ENCODE data around the gene ACTR1A.

The ACTR1A gene

DNA sequence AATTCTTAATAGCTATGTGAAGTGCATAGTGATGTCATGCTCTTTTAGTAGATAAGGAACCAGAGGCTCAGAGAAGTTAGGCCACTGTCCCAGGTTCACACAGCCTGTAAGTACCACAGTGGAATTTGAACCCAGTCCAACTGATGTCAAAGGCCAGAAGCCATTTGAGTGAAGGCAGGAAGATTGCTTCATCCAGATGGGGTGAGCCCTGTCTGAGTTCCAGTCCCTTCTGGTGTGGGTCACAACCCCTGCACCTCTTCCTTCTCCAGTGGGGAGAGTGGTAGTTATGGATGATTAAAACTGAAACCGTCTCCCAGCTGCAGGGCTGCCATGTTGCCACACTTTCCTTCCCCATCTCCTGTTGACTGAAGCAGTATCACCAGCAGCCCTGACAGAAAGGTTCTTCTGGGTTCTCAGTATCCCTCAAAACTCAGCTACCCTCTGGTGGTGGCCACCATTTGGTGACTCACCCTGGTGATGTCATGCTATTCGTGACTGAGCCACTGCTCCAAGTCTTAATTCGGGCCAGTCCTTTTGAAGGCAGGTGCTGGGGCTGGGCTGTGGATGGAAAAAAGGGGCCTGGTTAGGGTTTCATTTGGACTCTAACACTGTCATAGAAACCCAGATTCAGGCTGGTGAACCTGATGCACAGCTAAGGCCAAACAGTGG, 49.7 kb downstream of the ACTR1A start:
- DNase-seq, result no peak

GRCh38 chr10:102451105-102451969, 51.2 kb downstream of the ACTR1A start, which contains the start of gene C10orf95:
TSS of gene C10orf95 (minus strand) at chr10:102451543. CDS start at chr10:102451093, 450 bp downstream.
- DNase-seq, result peak; percentile 57

- DNase-seq, result peak; percentile 97
Observed at GRCh38 chr10:102450374-102451104, 52.0 kb downstream of the ACTR1A start.

DNA sequence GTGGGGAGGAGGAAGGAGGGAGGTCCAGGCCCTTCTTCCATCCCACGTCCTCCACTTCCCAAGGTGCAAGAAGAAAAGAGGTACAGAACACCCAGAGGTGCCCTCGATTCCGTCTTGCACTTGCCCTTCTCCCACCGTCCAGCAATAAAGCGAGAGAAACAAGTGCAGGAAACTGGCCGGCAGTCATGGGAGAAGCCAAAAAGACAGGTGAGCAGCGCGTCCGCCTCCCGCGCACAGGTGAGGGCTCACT, 52.5 kb downstream of the ACTR1A start:
- DNase-seq, result no peak

GRCh38 chr10:102449321-102450123, 53.0 kb downstream of the ACTR1A start:
- peak; percentile 94 for DNase-seq

DNA sequence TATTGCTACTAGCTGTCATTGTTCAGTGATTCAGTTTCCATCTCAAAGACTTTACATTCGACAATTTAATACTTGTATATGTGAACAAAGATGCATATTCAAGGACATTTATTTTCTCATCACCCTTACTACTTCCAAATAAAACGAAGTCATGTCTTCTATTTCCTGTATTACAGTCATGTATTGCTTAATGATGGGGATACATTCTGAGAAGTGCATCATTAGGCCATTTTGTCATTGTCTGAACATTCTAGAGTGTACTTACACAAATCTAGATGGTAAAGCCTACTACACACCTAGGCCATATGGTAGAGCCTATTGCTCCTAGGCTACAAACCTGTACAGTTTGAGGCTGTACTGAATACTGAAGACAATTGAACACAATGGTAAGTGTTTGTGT, 57.7 kb downstream of the ACTR1A start:
- DNase-seq, result no peak

GRCh38 chr10:102438374-102438773, 64.1 kb downstream of the ACTR1A start:
- no peak for DNase-seq

- DNase-seq, result no peak
Observed at GRCh38 chr10:102437515-102437914, 65.0 kb downstream of the ACTR1A start.

GRCh38 chr10:102436312-102436711, 66.2 kb downstream of the ACTR1A start:
- no peak for DNase-seq

DNA sequence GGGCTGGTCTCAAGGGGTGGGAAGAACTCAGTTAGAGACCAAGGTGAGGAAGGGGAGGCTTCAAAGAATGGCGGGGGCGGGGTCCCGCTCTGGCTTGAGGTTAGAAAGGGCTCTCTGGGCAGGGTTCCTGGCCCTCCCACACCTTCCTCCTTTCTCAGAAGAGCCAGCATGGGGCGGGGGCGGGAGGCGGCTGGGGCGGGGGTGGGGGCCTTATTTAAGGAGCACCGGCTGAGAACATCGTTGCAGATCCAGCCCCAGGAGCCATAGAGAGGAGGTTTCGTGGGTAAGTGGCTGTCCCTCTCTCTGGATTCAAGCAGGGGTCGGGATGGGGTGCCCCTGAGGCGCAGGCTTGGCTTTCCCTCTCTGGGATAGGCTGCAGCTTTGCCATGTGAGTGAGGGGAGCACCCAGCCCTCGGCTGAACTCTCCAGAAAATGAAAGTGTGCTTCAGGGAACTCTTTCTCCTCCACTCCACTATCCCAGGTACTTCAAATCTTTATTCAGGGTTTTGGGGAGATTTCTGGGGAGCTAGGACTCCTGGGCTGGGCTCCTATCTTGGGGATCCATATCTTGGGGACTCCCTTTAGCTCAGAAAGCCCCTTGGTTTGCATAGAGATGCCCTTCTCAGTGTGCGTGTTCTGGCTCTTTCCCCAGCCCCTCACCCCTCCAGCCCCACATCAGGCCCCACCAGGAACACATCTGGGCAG, 66.8 kb downstream of the ACTR1A start:
- no peak for DNase-seq

GRCh38 chr10:102435133-102435497, 67.4 kb downstream of the ACTR1A start:
- no peak for DNase-seq

GRCh38 chr10:102434394-102435132, 67.9 kb downstream of the ACTR1A start:
- no peak for DNase-seq

- no peak for DNase-seq
Observed at GRCh38 chr10:102433619-102434046, 68.9 kb downstream of the ACTR1A start.

DNA sequence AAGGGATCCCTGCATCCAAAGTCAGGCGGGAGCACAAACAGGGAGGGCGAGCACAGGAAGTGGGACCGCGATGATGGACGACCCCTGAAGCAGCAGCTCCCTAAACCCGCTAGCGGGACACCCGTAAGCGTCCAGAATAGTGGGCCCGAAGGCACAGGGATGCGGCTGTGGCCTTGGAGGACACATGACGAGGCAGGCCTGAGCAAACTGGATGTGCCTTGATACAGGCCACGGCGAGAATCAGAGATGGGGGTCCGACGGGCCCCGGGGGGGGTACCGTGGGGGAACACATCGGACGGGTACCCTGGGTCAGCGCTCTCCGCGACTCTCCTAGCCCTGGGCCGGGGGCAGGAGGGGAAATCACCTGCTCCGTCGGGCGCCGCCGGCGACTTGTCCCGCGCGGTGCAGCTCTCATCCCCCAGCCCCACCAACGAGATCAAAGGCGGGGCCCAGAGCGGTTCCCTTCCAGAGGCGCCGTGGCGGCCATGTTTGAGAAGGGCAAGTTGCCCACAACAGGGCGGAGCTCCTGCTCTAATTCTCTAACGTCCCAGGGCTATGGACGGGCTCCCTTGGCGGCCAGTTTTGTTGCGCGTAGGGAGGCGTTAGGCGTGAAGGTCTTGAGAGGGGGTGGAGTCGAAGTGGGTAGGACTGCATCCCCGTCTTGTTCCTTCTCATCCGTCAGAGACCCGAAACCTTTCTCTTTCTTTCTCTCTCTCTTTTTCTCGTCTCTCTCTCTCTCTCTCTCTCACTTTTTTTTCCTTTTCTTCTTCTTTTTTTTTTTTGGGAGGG, 70.2 kb downstream of the ACTR1A start, which contains the start of gene CUEDC2:
Gene CUEDC2, minus strand, starts transcription at position 413 of the 789 bp plus-strand sequence. CDS start 7,386 bp downstream, outside the sequence.
- peak; percentile 98 for DNase-seq

- peak; percentile 45 for DNase-seq
Observed at GRCh38 chr10:102431452-102432124, 70.9 kb downstream of the ACTR1A start.

GRCh38 chr10:102429468-102429867, 73.0 kb downstream of the ACTR1A start:
- no peak for DNase-seq

All from NCI-H146 (cell line).